Erythroblast (primary cell): ENCODE data around the gene RHOBTB3.

Experiments used
- GATA1 ChIP-seq: IDR thresholded peaks from 2 replicates; pipeline ENCODE4 v1.6.1; 2011; ENCODE audit warnings: low read depth, mild to moderate bottlenecking, control low read depth, low read length, moderate library complexity
- POLR2A ChIP-seq: IDR thresholded peaks from 2 replicates; pipeline ENCODE4 v1.6.1; 2011; ENCODE audit warnings: mild to moderate bottlenecking, low read length

GRCh38 chr5:95798048-95798447 lies 66.9 kb downstream of the RHOBTB3 start:
- TF ChIP-seq POLR2A (no peak), GATA1 (no peak)
